ENCODE results near the gene LAMB4.
A peak's percentile ranks its signal among the peaks of the same experiment; 100 is the strongest.

LAMB4 gene

GRCh38 chr7:108102671-108103312 is 27.4 kb downstream of the LAMB4 start:
- H3K4me3 ChIP-seq (ENCODE audit: low read depth, low read length) = no peak overlapping the region
- no peak for DNase-seq (ENCODE audit: low read depth)
- TF ChIP-seq CTCF (IDR thresholded peaks at IDR 0.05; ENCODE audit: low read depth, low read length, missing control alignments) = no peak

- H3K4me3 ChIP-seq (ENCODE audit: low read depth, low read length) = no peak overlapping the region
- no peak for TF ChIP-seq CTCF (IDR thresholded peaks at IDR 0.05; ENCODE audit: low read depth, low read length, missing control alignments)
- DNase-seq (ENCODE audit: low read depth) = no peak
These were observed 28.4 kb downstream of the LAMB4 start for GRCh38 chr7:108101759-108102158.

GRCh38 chr7:108099713-108100112 is 30.4 kb downstream of the LAMB4 start:
- TF ChIP-seq CTCF (IDR thresholded peaks at IDR 0.05; ENCODE audit: low read depth, low read length, missing control alignments) = no peak
- H3K4me3 ChIP-seq (ENCODE audit: low read depth, low read length) = no peak overlapping the region
- no peak for DNase-seq (ENCODE audit: low read depth)

- H3K4me3 ChIP-seq (ENCODE audit: low read depth, low read length) = no peak overlapping the region
- peak; percentile 34 for TF ChIP-seq CTCF (IDR thresholded peaks at IDR 0.05; ENCODE audit: low read depth, low read length, missing control alignments)
- DNase-seq (ENCODE audit: low read depth) = no peak
These were observed 32.5 kb downstream of the LAMB4 start for GRCh38 chr7:108097703-108098102.

- TF ChIP-seq CTCF (IDR thresholded peaks at IDR 0.05; ENCODE audit: low read depth, low read length, missing control alignments) = no peak
- DNase-seq (ENCODE audit: low read depth) = no peak
- no peak overlapping the region for H3K4me3 ChIP-seq (ENCODE audit: low read depth, low read length)
These were observed 33.2 kb downstream of the LAMB4 start for GRCh38 chr7:108096996-108097395.

GRCh38 chr7:108094933-108095710 is 35.0 kb downstream of the LAMB4 start:
- TF ChIP-seq CTCF (IDR thresholded peaks at IDR 0.05; ENCODE audit: low read depth, low read length, missing control alignments) = no peak
- DNase-seq (ENCODE audit: low read depth) = no peak
- no peak overlapping the region for H3K4me3 ChIP-seq (ENCODE audit: low read depth, low read length)

Data from GM12864 (cell line).